Measurements from ENCODE around the gene GDNF. TPM values are rescaled to one million over a fixed set of nuclear protein-coding genes. Genes with fewer than 3 reads are reported as not detected.

GDNF gene
- total RNA-seq, 2 donors from 2014 or later, result not detected

GRCh38 chr5:37770786-37771185 is 69.1 kb downstream of the GDNF start:
- H3K27ac ChIP-seq, result no peak overlapping the region
- no peaks in the 10 kb centered on the region for H3K4me1 ChIP-seq
- H3K27me3 ChIP-seq, result no peaks in the 10 kb centered on the region
- no peak for DNase-seq
- intact Hi-C loops (cut with DNase I), result no loop called here
- no peak for ATAC-seq
- WGBS, 2 donors, result 45 to 46% methylated on average over 1 of the region's 1 CpG
- H3K4me3 ChIP-seq, result no peak overlapping the region
- no peak for TF ChIP-seq CTCF (IDR thresholded peaks at IDR 0.05)
- no peak for TF ChIP-seq POLR2A (IDR thresholded peaks at IDR 0.05)
- no peaks in the 10 kb centered on the region for H3K9me3 ChIP-seq
- no peaks in the 10 kb centered on the region for H3K36me3 ChIP-seq (replicated peaks in 1 of 2; ENCODE audit: insufficient read depth in 1 of 2, low read depth in 2 of 2)

- no peak for TF ChIP-seq CTCF (IDR thresholded peaks at IDR 0.05)
- no peak for TF ChIP-seq POLR2A (IDR thresholded peaks at IDR 0.05)
- intact Hi-C loops (cut with DNase I), result no loop called here
- Histone ChIP-seq H3K27ac (no peak overlapping the region), H3K36me3 (replicated peaks in 1 of 2; ENCODE audit: insufficient read depth in 1 of 2, low read depth in 2 of 2) (no peaks in the 10 kb centered on the region), H3K4me1 (no peaks in the 10 kb centered on the region), H3K9me3 (no peaks in the 10 kb centered on the region), H3K27me3 (no peaks in the 10 kb centered on the region), H3K4me3 (no peak overlapping the region)
- ATAC-seq (no peak), DNase-seq (no peak)
- WGBS, 2 donors, result 53 to 71% methylated on average over 1 of the region's 1 CpG
These were observed 70.0 kb downstream of the GDNF start for GRCh38 chr5:37769840-37770239.

GRCh38 chr5:37769108-37769507 is 70.7 kb downstream of the GDNF start:
- H3K27ac ChIP-seq, result no peak overlapping the region
- no peak for DNase-seq
- intact Hi-C loops (cut with DNase I), result no loop called here
- no peak for ATAC-seq
- no peaks in the 10 kb centered on the region for H3K4me1 ChIP-seq
- H3K9me3 ChIP-seq, result no peaks in the 10 kb centered on the region
- H3K36me3 ChIP-seq (replicated peaks in 1 of 2; ENCODE audit: insufficient read depth in 1 of 2, low read depth in 2 of 2), result no peaks in the 10 kb centered on the region
- TF ChIP-seq POLR2A (IDR thresholded peaks at IDR 0.05) (no peak), CTCF (IDR thresholded peaks at IDR 0.05) (no peak)
- H3K4me3 ChIP-seq, result no peak overlapping the region
- H3K27me3 ChIP-seq, result no peaks in the 10 kb centered on the region
- WGBS, 2 donors, result 75 to 84% methylated on average over 4 of the region's 4 CpGs

- H3K4me3 ChIP-seq, result no peak overlapping the region
- DNase-seq, result no peak
- H3K9me3 ChIP-seq, result no peaks in the 10 kb centered on the region
- no peak for ATAC-seq
- H3K36me3 ChIP-seq (replicated peaks in 1 of 2; ENCODE audit: insufficient read depth in 1 of 2, low read depth in 2 of 2), result no peaks in the 10 kb centered on the region
- intact Hi-C loops (cut with DNase I), result no loop called here
- H3K27me3 ChIP-seq, result no peaks in the 10 kb centered on the region
- H3K27ac ChIP-seq, result no peak overlapping the region
- H3K4me1 ChIP-seq, result no peaks in the 10 kb centered on the region
- no peak for TF ChIP-seq CTCF (IDR thresholded peaks at IDR 0.05)
- TF ChIP-seq POLR2A (IDR thresholded peaks at IDR 0.05), result no peak
These were observed 71.5 kb downstream of the GDNF start for GRCh38 chr5:37768371-37768770.

GRCh38 chr5:37767961-37768360 is 71.9 kb downstream of the GDNF start:
- no peaks in the 10 kb centered on the region for H3K9me3 ChIP-seq
- 61 to 70% methylated on average over 4 of the region's 4 CpGs for WGBS, 2 donors
- H3K27ac ChIP-seq, result no peak overlapping the region
- H3K4me3 ChIP-seq, result no peak overlapping the region
- no peak for ATAC-seq
- no peaks in the 10 kb centered on the region for H3K36me3 ChIP-seq (replicated peaks in 1 of 2; ENCODE audit: insufficient read depth in 1 of 2, low read depth in 2 of 2)
- DNase-seq, result no peak
- intact Hi-C loops (cut with DNase I), result no loop called here
- H3K27me3 ChIP-seq, result no peaks in the 10 kb centered on the region
- TF ChIP-seq POLR2A (IDR thresholded peaks at IDR 0.05) (no peak), CTCF (IDR thresholded peaks at IDR 0.05) (no peak)
- H3K4me1 ChIP-seq, result no peaks in the 10 kb centered on the region

Measured in body of pancreas (tissue), 4 donors.